ENCODE measurements around the gene PTDSS2. TPM values are rescaled to one million over a fixed set of nuclear protein-coding genes. Genes with fewer than 3 reads are reported as not detected.

Gene PTDSS2
- total RNA-seq, 2 donors from 2014 or later = 20.6 to 27.6 TPM

- Histone ChIP-seq H3K4me1 (peaks cover 5% of the 10 kb centered on the region), H3K9ac (ENCODE audit: low read depth in 2 of 2, low read length in 2 of 2) (peak overlapping the region; percentile 90 to 92), H3K27me3 (no peaks in the 10 kb centered on the region), H3K27ac (peak overlapping the region; percentile 90), H3K36me3 (no peaks in the 10 kb centered on the region), H3K4me3 (peak overlapping the region; percentile 70), H3K9me3 (no peaks in the 10 kb centered on the region)
- peak; percentile 78 for DNase-seq
- TF ChIP-seq CTCF (IDR thresholded peaks at IDR 0.05) = no peak
- intact Hi-C loops (cut with DNase I) = no loop called here
Measured at GRCh38 chr11:416757-417621, 33.1 kb upstream of the PTDSS2 start.

GRCh38 chr11:417652-418342, 32.3 kb upstream of the PTDSS2 start:
- no peaks in the 10 kb centered on the region for H3K36me3 ChIP-seq
- intact Hi-C loops (cut with DNase I) = no loop called here
- no peaks in the 10 kb centered on the region for H3K27me3 ChIP-seq
- peak overlapping the region; percentile 58 to 92 for H3K9ac ChIP-seq (ENCODE audit: low read depth in 2 of 2, low read length in 2 of 2)
- H3K4me1 ChIP-seq = peaks cover 5% of the 10 kb centered on the region
- DNase-seq = no peak
- peak overlapping the region; percentile 70 for H3K4me3 ChIP-seq
- H3K9me3 ChIP-seq = no peaks in the 10 kb centered on the region
- TF ChIP-seq CTCF (IDR thresholded peaks at IDR 0.05) = no peak
- peak overlapping the region; percentile 90 for H3K27ac ChIP-seq

- no peak for TF ChIP-seq CTCF (IDR thresholded peaks at IDR 0.05)
- Histone ChIP-seq H3K27me3 (no peaks in the 10 kb centered on the region), H3K27ac (no peak overlapping the region), H3K36me3 (no peaks in the 10 kb centered on the region), H3K9ac (ENCODE audit: low read depth in 2 of 2, low read length in 2 of 2) (no peak overlapping the region), H3K4me3 (no peak overlapping the region), H3K4me1 (peaks cover 5% of the 10 kb centered on the region), H3K9me3 (no peaks in the 10 kb centered on the region)
- intact Hi-C loops (cut with DNase I) = no loop called here
- DNase-seq = no peak
Measured at GRCh38 chr11:418343-419247, 31.5 kb upstream of the PTDSS2 start.

- H3K9me3 ChIP-seq = no peaks in the 10 kb centered on the region
- no peaks in the 10 kb centered on the region for H3K36me3 ChIP-seq
- no peak overlapping the region for H3K27ac ChIP-seq
- no peak for TF ChIP-seq CTCF (IDR thresholded peaks at IDR 0.05)
- no peak for DNase-seq
- H3K27me3 ChIP-seq = no peaks in the 10 kb centered on the region
- H3K4me3 ChIP-seq = no peak overlapping the region
- H3K9ac ChIP-seq (ENCODE audit: low read depth in 2 of 2, low read length in 2 of 2) = no peak overlapping the region
- intact Hi-C loops (cut with DNase I) = no loop called here
- H3K4me1 ChIP-seq = peaks cover 5% of the 10 kb centered on the region
Measured at GRCh38 chr11:419248-420005, 30.7 kb upstream of the PTDSS2 start.

Measured in colonic mucosa (tissue), 4 donors.